ENCODE measurements around the gene ABHD10.
"Not testable (repeated sequence)": the region's sequence is repeated elsewhere in the genome, so short reads cannot be mapped to it uniquely, and the experiment has no call there.

The ABHD10 gene

GRCh38 chr3:112035241-112035640 is 56.4 kb downstream of the ABHD10 start:
- no peak for DNase-seq

- DNase-seq: not testable (repeated sequence)
Measured at GRCh38 chr3:112037194-112037593, 58.4 kb downstream of the ABHD10 start.

GRCh38 chr3:112038863-112039262 is 60.0 kb downstream of the ABHD10 start:
- DNase-seq: peak; percentile 52

DNA sequence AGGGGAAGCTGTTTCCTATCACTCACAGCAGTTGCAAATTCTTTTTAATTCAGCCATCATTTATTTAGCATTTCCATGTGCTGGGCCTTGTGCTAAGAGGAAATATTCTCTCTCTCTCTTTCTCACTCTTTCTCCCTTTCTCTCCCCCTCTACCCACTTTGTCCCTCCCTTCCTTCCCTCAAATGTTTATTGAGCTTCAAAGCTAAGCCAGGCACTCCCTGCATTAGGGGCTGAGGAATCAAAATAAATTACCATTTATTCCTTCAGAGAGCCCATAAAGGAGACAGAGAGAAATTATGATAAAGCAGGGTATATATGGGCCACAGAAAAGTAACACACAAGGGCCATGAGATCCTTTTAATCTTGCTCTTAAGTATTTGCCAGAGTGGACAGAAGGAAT is 62.5 kb downstream of the ABHD10 start:
- no peak for DNase-seq

- no peak for DNase-seq
Measured at GRCh38 chr3:112042842-112043280, 64.0 kb downstream of the ABHD10 start.

All from NCI-H226 (cell line).